ENCODE data around the gene DCLK1. TPM values are rescaled to one million over a fixed set of nuclear protein-coding genes. Genes with fewer than 3 reads are reported as not detected.

DCLK1 gene
- total and polyA plus RNA-seq, 10 of the 15 experiments (the other 5 are each of a cell fraction or from before 2014, with no cell fraction given), result not detected

GRCh38 chr13:35882722-35883497, 248.3 kb downstream of the DCLK1 start:
- Histone ChIP-seq H3K4me2 (ENCODE audit: control insufficient read depth, insufficient read depth) (no peak overlapping the region), H3K36me3 (ENCODE audit: control insufficient read depth in 2 of 2, insufficient read depth in 2 of 2, low read length in 1 of 2) (no peaks in the 10 kb centered on the region), H3K9me3 (replicated peaks; ENCODE audit: control insufficient read depth, insufficient read depth, low read length) (no peaks in the 10 kb centered on the region; the same call in 2 of the 3 replicates), H2AFZ (ENCODE audit: control insufficient read depth, low read depth, low read length) (no peak overlapping the region), H3K79me2 (ENCODE audit: control insufficient read depth, insufficient read depth, low read length) (no peaks in the 10 kb centered on the region), H3K4me3 (no peak overlapping the region), H3K4me1 (ENCODE audit: control insufficient read depth, insufficient read depth, low read length) (no peaks in the 10 kb centered on the region), H3K27me3 (replicated peaks in 1 of 2; ENCODE audit: control insufficient read depth in 2 of 2, insufficient read depth in 2 of 2, low read length in 1 of 2) (no peaks in the 10 kb centered on the region; a peak in 2 of 4 replicates), H3K27ac (ENCODE audit: control insufficient read depth, insufficient read depth) (no peak overlapping the region), H3K9ac (ENCODE audit: control insufficient read depth, insufficient read depth, low read length) (no peak overlapping the region), H4K20me1 (ENCODE audit: control insufficient read depth, insufficient read depth) (no peaks in the 10 kb centered on the region)
- WGBS (ENCODE audit: insufficient coverage, insufficient replicate concordance, low lambda C conversion rate, missing lambda C conversion rate), result 12% methylated on average over 10 of the region's 10 CpGs
- FAIRE-seq (no peak), ATAC-seq (no peak), DNase-seq (ENCODE audit: low read depth, low spot score) (no peak)
- RAD21 ChIA-PET (ENCODE audit: unreplicated experiment), result no interaction called here
- intact Hi-C loops (cut with micrococcal nuclease; ENCODE audit: unreplicated experiment) (no loop called here), in situ Hi-C loops (cut with MboI) (no loop called here)
- SMC1A ChIA-PET (ENCODE audit: uncharacterized antibody, unreplicated experiment), result no interaction called here
- POLR2A ChIA-PET, result no interaction called here
- no TSS peak for BruUV-seq (replicated peaks)
- CTCF ChIA-PET, result interaction anchor here (0.6 kb wide), 1 partner anchor 17 kb away, joined by 3 read pairs; no protein-coding TSS in a partner anchor
- TF ChIP-seq EP300 (IDR thresholded peaks at IDR 0.05; ENCODE audit: borderline replicate concordance in 1 of 2, control insufficient read depth in 1 of 2, low read depth in 2 of 2, low read length in 2 of 2) (no peak), BCL11A (IDR thresholded peaks at IDR 0.05; ENCODE audit: low read depth, low read length) (no peak), STAT3 (IDR thresholded peaks at IDR 0.05; ENCODE audit: low read depth, low read length) (no peak), ZSCAN29 (IDR thresholded peaks at IDR 0.05) (no peak), TCF7 (IDR thresholded peaks at IDR 0.05; ENCODE audit: borderline replicate concordance) (no peak), POLR2A (IDR thresholded peaks at IDR 0.05; ENCODE audit: low read depth, low read length) (no peak), EGR1 (IDR thresholded peaks at IDR 0.05; ENCODE audit: borderline replicate concordance in 1 of 2, low read depth in 2 of 2, low read length in 2 of 2) (no peak), HDAC6 (IDR thresholded peaks at IDR 0.05; ENCODE audit: unreplicated experiment) (no peak), NR2F1 (conservative IDR thresholded peaks at IDR 0.05) (no peak)
- TF ChIP-seq, protein P1, sequence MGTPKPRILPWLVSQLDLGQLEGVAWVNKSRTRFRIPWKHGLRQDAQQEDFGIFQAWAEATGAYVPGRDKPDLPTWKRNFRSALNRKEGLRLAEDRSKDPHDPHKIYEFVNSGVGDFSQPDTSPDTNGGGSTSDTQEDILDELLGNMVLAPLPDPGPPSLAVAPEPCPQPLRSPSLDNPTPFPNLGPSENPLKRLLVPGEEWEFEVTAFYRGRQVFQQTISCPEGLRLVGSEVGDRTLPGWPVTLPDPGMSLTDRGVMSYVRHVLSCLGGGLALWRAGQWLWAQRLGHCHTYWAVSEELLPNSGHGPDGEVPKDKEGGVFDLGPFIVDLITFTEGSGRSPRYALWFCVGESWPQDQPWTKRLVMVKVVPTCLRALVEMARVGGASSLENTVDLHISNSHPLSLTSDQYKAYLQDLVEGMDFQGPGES (IDR thresholded peaks at IDR 0.05), result no peak
- TF ChIP-seq, protein P2, sequence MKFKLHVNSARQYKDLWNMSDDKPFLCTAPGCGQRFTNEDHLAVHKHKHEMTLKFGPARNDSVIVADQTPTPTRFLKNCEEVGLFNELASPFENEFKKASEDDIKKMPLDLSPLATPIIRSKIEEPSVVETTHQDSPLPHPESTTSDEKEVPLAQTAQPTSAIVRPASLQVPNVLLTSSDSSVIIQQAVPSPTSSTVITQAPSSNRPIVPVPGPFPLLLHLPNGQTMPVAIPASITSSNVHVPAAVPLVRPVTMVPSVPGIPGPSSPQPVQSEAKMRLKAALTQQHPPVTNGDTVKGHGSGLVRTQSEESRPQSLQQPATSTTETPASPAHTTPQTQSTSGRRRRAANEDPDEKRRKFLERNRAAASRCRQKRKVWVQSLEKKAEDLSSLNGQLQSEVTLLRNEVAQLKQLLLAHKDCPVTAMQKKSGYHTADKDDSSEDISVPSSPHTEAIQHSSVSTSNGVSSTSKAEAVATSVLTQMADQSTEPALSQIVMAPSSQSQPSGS (IDR thresholded peaks at IDR 0.05; ENCODE audit: low read length), result no peak
- TF ChIP-seq, protein P3, sequence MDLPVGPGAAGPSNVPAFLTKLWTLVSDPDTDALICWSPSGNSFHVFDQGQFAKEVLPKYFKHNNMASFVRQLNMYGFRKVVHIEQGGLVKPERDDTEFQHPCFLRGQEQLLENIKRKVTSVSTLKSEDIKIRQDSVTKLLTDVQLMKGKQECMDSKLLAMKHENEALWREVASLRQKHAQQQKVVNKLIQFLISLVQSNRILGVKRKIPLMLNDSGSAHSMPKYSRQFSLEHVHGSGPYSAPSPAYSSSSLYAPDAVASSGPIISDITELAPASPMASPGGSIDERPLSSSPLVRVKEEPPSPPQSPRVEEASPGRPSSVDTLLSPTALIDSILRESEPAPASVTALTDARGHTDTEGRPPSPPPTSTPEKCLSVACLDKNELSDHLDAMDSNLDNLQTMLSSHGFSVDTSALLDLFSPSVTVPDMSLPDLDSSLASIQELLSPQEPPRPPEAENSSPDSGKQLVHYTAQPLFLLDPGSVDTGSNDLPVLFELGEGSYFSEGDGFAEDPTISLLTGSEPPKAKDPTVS (IDR thresholded peaks at IDR 0.05; ENCODE audit: low read depth, low read length), result no peak
- TF ChIP-seq, protein P4, sequence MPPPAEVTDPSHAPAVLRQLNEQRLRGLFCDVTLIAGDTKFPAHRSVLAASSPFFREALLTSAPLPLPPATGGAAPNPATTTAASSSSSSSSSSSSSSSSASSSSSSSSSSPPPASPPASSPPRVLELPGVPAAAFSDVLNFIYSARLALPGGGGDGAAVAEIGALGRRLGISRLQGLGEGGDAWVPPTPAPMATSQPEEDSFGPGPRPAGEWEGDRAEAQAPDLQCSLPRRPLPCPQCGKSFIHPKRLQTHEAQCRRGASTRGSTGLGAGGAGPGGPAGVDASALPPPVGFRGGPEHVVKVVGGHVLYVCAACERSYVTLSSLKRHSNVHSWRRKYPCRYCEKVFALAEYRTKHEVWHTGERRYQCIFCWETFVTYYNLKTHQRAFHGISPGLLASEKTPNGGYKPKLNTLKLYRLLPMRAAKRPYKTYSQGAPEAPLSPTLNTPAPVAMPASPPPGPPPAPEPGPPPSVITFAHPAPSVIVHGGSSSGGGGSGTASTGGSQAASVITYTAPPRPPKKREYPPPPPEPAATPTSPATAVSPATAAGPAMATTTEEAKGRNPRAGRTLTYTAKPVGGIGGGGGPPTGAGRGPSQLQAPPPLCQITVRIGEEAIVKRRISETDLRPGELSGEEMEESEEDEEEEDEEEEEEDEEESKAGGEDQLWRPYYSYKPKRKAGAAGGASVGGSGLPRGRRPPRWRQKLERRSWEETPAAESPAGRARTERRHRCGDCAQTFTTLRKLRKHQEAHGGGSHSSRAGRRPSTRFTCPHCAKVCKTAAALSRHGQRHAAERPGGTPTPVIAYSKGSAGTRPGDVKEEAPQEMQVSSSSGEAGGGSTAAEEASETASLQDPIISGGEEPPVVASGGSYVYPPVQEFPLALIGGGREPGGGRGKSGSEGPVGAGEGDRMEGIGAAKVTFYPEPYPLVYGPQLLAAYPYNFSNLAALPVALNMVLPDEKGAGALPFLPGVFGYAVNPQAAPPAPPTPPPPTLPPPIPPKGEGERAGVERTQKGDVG (CRISPR knock-in tag; IDR thresholded peaks at IDR 0.05), result no peak
